ENCODE measurements around the gene CHST12. TPM values are rescaled to one million over a fixed set of nuclear protein-coding genes. Genes with fewer than 3 reads are reported as not detected.

Gene CHST12
- total RNA-seq, 2 donors from 2014 or later, result 8.7 to 8.8 TPM

GRCh38 chr7:2379161-2379560, 24.2 kb upstream of the CHST12 start:
- Histone ChIP-seq H3K9me3 (no peaks in the 10 kb centered on the region), H3K4me3 (no peak overlapping the region), H3K36me3 (peaks cover 10% of the 10 kb centered on the region), H3K4me1 (no peaks in the 10 kb centered on the region), H3K27ac (no peak overlapping the region), H3K27me3 (no peaks in the 10 kb centered on the region), H3K9ac (ENCODE audit: low read depth in 2 of 2, low read length in 2 of 2) (no peak overlapping the region)
- intact Hi-C loops (cut with DNase I), result no loop called here
- TF ChIP-seq, protein P1, sequence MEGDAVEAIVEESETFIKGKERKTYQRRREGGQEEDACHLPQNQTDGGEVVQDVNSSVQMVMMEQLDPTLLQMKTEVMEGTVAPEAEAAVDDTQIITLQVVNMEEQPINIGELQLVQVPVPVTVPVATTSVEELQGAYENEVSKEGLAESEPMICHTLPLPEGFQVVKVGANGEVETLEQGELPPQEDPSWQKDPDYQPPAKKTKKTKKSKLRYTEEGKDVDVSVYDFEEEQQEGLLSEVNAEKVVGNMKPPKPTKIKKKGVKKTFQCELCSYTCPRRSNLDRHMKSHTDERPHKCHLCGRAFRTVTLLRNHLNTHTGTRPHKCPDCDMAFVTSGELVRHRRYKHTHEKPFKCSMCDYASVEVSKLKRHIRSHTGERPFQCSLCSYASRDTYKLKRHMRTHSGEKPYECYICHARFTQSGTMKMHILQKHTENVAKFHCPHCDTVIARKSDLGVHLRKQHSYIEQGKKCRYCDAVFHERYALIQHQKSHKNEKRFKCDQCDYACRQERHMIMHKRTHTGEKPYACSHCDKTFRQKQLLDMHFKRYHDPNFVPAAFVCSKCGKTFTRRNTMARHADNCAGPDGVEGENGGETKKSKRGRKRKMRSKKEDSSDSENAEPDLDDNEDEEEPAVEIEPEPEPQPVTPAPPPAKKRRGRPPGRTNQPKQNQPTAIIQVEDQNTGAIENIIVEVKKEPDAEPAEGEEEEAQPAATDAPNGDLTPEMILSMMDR (IDR thresholded peaks at IDR 0.05), result no peak
- no peak for DNase-seq

DNA sequence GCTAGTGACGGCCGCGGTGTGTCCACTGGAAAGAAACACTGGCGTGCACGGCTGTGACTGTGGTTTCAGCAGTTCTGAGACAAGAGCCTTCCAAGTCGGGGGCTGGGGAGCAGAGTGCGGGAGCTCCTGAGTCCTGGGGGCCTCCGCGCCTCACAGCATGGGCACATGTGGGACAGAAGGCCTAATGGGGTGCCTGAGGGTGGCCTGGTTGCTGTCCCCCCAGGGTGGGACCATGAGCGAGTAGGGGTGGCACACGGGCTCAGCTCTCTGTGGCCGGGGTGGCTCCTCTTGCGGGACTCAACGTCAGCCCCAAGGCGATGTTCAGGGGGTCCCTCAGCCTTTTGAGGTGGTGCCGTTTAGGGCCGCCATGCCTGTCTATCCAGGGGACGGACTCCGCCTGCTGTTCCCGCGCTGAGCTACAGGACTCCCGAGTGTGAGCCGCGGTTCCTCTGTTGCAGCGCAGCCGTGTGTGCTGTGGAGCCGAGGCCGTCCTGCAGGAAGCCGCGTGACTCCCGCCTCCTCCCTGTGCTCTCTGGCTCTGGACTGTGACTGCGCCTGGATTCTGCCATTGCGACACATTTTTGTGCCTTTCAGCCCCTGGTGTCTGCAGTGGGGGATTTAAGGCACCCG, 23.5 kb upstream of the CHST12 start:
- H3K9me3 ChIP-seq, result no peaks in the 10 kb centered on the region
- no peaks in the 10 kb centered on the region for H3K27me3 ChIP-seq
- H3K4me3 ChIP-seq, result no peak overlapping the region
- TF ChIP-seq, protein P1 (IDR thresholded peaks at IDR 0.05), result no peak
- intact Hi-C loops (cut with DNase I), result no loop called here
- DNase-seq, result no peak
- H3K9ac ChIP-seq (ENCODE audit: low read depth in 2 of 2, low read length in 2 of 2), result no peak overlapping the region
- H3K27ac ChIP-seq, result no peak overlapping the region
- H3K4me1 ChIP-seq, result no peaks in the 10 kb centered on the region
- peaks cover 7% of the 10 kb centered on the region for H3K36me3 ChIP-seq

- TF ChIP-seq, protein P1 (IDR thresholded peaks at IDR 0.05), result no peak
- Histone ChIP-seq H3K4me3 (no peak overlapping the region), H3K27me3 (no peaks in the 10 kb centered on the region), H3K4me1 (no peaks in the 10 kb centered on the region), H3K27ac (no peak overlapping the region), H3K36me3 (peaks cover 2% of the 10 kb centered on the region), H3K9me3 (no peaks in the 10 kb centered on the region), H3K9ac (ENCODE audit: low read depth in 2 of 2, low read length in 2 of 2) (no peak overlapping the region)
- intact Hi-C loops (cut with DNase I), result no loop called here
- no peak for DNase-seq
Observed at GRCh38 chr7:2380461-2380860, 22.9 kb upstream of the CHST12 start.

DNA sequence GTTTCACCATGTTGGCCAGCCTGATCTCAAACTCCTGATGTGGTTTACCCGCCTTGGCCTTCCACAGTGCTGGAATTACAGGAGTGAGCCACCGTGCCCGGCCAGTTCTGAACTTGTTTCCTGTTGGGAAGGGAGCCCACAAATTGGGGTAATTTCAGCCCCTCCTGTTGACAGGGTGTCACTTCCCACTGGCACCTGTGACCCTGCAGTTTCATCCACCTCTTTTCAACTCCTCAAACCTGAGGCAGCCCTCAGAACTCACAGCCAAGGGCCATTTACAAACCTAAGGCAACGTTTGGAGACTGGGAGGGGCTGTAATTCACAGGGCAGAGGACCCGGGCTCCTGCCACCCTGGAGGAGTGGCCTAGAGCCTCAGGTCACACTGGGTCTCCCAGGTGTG, 22.2 kb upstream of the CHST12 start:
- Histone ChIP-seq H3K36me3 (no peaks in the 10 kb centered on the region), H3K9me3 (no peaks in the 10 kb centered on the region), H3K4me1 (no peaks in the 10 kb centered on the region), H3K9ac (ENCODE audit: low read depth in 2 of 2, low read length in 2 of 2) (no peak overlapping the region), H3K27me3 (no peaks in the 10 kb centered on the region), H3K27ac (no peak overlapping the region), H3K4me3 (no peak overlapping the region)
- intact Hi-C loops (cut with DNase I), result no loop called here
- no peak for DNase-seq
- TF ChIP-seq, protein P1 (IDR thresholded peaks at IDR 0.05), result no peak

DNA sequence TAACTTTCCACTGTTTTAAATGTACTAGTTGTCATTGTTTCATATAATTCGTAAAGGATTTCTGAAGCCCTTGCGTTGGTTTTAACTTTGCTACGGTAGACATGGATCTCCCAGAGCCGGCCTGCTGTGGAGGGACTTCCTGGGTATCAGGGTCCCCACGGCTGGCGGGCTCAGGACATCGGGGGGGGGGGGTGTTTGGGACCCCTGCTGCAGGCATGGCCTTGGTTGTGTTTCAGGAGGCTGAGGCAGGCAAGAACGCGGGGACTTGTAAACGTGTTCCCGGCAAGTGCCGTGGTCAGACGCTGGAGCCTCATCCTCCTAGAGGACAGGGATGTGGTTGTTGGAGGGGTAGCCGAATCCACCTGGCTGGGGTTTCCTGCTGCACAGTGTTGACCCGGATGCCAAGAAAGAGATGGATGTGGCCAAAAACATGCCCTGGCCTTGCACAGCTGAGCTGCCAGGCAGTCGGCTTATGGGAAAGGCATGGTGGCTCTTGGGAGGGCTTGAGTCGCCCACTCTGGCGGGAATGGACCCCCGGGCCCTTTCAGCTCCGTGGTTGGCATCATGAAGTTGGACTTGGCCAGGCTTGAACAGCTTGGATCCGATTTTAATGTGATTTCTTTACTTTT, 21.4 kb upstream of the CHST12 start:
- no peak for DNase-seq
- no peaks in the 10 kb centered on the region for H3K27me3 ChIP-seq
- no peaks in the 10 kb centered on the region for H3K9me3 ChIP-seq
- no peak overlapping the region for H3K4me3 ChIP-seq
- H3K4me1 ChIP-seq, result no peaks in the 10 kb centered on the region
- intact Hi-C loops (cut with DNase I), result no loop called here
- H3K36me3 ChIP-seq, result no peaks in the 10 kb centered on the region
- no peak overlapping the region for H3K9ac ChIP-seq (ENCODE audit: low read depth in 2 of 2, low read length in 2 of 2)
- TF ChIP-seq, protein P1 (IDR thresholded peaks at IDR 0.05), result no peak
- no peak overlapping the region for H3K27ac ChIP-seq

Measured in colonic mucosa (tissue), 4 donors.